Measurements from ENCODE around the gene KIAA2012.
A peak's percentile ranks its signal among the peaks of the same experiment; 100 is the strongest.

Gene KIAA2012

DNA sequence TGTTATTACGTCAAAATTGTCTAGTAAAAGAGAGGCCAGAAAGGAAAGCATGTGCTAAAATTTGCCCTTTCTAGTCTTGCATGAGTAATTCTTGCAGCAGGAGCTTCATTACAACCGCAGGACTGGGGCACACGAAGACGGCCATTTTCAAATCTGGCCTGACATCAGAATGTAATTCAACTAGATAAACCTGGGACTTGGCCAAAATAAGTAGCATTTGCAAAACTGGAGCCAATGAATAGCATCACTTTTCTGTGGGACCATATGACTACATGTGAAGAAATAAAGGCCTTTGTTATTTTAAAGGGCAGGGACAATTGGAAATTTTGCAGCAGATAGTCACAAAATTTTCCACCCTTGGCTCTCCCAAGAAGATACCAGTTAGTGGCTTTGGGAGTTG lies 42.4 kb upstream of the KIAA2012 start:
- H3K36me3 ChIP-seq (ENCODE audit: low read depth): no peaks in the 10 kb centered on the region
- H3K27ac ChIP-seq (ENCODE audit: poor library complexity, severe bottlenecking): no peak overlapping the region
- H3K27me3 ChIP-seq (ENCODE audit: insufficient read depth, poor library complexity, severe bottlenecking): peaks cover 24% of the 10 kb centered on the region
- H3K4me3 ChIP-seq (ENCODE audit: severe bottlenecking): no peak overlapping the region
- H3K9me3 ChIP-seq (ENCODE audit: severe bottlenecking): no peaks in the 10 kb centered on the region
- no peaks in the 10 kb centered on the region for H3K4me1 ChIP-seq (ENCODE audit: insufficient read depth, poor library complexity, severe bottlenecking)
- DNase-seq (ENCODE audit: low spot score) (no peak), ATAC-seq (ENCODE audit: low read depth) (no peak)
- TF ChIP-seq, protein P1, sequence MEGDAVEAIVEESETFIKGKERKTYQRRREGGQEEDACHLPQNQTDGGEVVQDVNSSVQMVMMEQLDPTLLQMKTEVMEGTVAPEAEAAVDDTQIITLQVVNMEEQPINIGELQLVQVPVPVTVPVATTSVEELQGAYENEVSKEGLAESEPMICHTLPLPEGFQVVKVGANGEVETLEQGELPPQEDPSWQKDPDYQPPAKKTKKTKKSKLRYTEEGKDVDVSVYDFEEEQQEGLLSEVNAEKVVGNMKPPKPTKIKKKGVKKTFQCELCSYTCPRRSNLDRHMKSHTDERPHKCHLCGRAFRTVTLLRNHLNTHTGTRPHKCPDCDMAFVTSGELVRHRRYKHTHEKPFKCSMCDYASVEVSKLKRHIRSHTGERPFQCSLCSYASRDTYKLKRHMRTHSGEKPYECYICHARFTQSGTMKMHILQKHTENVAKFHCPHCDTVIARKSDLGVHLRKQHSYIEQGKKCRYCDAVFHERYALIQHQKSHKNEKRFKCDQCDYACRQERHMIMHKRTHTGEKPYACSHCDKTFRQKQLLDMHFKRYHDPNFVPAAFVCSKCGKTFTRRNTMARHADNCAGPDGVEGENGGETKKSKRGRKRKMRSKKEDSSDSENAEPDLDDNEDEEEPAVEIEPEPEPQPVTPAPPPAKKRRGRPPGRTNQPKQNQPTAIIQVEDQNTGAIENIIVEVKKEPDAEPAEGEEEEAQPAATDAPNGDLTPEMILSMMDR (IDR thresholded peaks at IDR 0.05; ENCODE audit: poor library complexity, severe bottlenecking): no peak

DNA sequence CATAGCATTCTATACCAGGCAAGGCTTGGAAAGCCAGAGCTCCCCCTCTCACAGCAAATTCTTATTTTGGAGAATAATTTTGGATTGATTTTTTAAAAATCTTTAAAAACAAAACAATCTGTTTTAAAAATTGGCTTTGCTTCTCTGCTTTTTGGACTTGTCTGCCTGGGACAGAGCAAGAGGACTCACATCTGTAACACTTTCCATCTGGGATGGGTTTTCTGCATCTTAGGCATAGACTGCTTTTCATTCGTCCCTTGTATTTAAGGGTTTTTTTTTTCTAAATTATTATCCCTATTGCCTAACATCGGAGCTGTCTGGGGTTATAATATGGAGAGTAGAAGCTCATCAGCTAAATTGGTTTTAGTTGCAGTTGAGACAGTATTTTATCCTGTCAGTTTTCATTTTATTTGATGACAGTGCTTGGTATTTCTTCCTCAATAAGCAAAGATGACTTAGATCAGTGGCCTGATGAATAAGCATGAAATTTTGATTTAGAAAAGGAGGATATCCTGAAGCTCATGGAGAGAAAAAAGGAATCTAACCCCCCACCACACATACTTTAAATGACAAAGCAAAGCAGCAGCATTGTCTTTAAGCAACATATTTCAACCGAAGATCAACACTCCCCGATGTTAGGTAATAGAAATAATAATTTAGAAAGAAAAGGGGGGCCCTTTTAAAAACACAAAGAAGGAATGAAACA lies 41.7 kb upstream of the KIAA2012 start:
- Histone ChIP-seq H3K4me1 (ENCODE audit: insufficient read depth, poor library complexity, severe bottlenecking) (no peaks in the 10 kb centered on the region), H3K27ac (ENCODE audit: poor library complexity, severe bottlenecking) (no peak overlapping the region)

DNA sequence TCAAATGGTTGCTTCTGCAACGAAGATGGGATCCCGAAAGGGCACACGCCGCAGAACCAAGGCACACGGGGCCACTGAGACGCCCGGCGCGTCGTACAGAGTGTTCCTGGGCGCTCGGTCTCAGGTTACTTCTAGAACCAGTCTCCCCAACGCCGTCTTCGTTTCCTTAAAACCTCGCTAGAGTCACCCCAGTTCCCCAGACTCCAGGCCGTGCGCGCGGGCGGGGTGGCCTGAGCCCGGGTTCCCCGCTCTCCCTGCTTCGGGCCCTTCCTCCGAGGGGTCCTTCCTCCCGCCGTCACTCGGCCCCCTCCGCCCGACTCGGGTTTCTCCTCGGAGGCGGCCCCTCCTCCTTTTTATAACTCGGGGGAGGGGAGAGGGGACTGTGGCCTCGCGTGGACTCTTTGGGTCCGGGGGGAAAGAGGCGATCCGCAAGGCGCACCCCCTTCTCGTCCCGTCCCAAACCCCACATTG lies 40.2 kb upstream of the KIAA2012 start:
- TF ChIP-seq, protein P1 (IDR thresholded peaks at IDR 0.05; ENCODE audit: poor library complexity, severe bottlenecking): no peak
- H3K9me3 ChIP-seq (ENCODE audit: severe bottlenecking): no peaks in the 10 kb centered on the region
- H3K36me3 ChIP-seq (ENCODE audit: low read depth): no peaks in the 10 kb centered on the region
- H3K27me3 ChIP-seq (ENCODE audit: insufficient read depth, poor library complexity, severe bottlenecking): peaks cover 32% of the 10 kb centered on the region
- peak overlapping the region; percentile 84 for H3K4me3 ChIP-seq (ENCODE audit: severe bottlenecking)
- ATAC-seq (ENCODE audit: low read depth): peak; percentile 39
- peak overlapping the region; percentile 68 for H3K27ac ChIP-seq (ENCODE audit: poor library complexity, severe bottlenecking)
- no peak for DNase-seq (ENCODE audit: low spot score)
- no peaks in the 10 kb centered on the region for H3K4me1 ChIP-seq (ENCODE audit: insufficient read depth, poor library complexity, severe bottlenecking)

More for the DNA sequence above, 41.7 kb upstream of the KIAA2012 start:
- peaks cover 31% of the 10 kb centered on the region for H3K27me3 ChIP-seq (ENCODE audit: insufficient read depth, poor library complexity, severe bottlenecking)
- TF ChIP-seq, protein P1 (IDR thresholded peaks at IDR 0.05; ENCODE audit: poor library complexity, severe bottlenecking): no peak
- H3K9me3 ChIP-seq (ENCODE audit: severe bottlenecking): no peaks in the 10 kb centered on the region
- ATAC-seq (ENCODE audit: low read depth): no peak
- H3K36me3 ChIP-seq (ENCODE audit: low read depth): no peaks in the 10 kb centered on the region
- DNase-seq (ENCODE audit: low spot score): no peak
- H3K4me3 ChIP-seq (ENCODE audit: severe bottlenecking): no peak overlapping the region

DNA sequence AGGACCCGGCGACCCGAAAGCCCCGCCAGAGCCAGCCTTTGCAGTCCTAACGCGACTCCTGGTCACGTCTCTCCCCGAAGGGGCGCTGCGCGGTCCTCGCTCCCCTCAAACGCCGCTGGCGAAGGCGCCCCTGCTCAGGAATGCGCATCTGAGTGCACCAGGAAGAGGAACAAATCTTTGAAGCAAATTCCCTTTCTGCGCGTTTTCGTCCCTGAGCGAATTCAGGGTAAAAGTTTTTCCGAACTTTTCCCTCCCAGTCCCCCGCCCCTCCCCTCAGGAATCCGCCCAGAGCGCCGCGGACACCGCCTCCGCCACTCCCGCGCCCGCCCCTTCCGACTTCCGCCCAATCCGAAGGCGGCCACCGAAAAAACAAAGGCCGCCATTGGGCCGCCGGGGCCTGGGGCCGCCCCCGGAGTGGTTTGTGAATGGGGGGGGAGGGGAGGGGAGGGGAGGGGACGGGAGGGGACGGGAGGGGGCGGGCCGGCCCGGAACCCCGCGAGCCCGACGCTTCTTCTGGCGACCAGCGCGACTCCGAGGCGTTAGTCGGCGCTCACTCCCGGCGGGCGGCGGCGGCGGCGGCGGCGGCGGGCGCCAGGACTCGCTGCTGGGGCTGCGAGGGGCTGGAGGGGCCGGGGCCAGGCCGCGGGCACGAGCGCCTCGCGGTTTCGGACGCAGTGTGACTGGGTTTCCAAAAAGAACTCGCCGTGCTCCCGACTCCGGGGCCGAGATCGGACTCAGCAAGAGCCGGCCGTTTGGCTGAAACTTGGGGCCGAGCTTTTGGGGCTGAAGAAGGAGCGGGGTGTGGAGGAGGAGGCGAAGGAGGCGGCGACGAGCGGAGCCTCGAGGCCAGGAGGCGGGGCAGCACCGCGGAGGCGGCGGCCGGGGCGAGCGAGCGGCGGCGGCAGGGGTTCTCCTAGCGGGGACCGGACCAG lies 39.5 kb upstream of the KIAA2012 start, which contains the start of gene FZD7:
TSS of gene FZD7 (plus strand) at position 539 of the 932 bp plus-strand sequence. CDS start 793 bp downstream, outside the sequence.
- peak; percentile 78 for ATAC-seq (ENCODE audit: low read depth)
- TF ChIP-seq, protein P1 (IDR thresholded peaks at IDR 0.05; ENCODE audit: poor library complexity, severe bottlenecking): peak; percentile 17
- Histone ChIP-seq H3K4me1 (ENCODE audit: insufficient read depth, poor library complexity, severe bottlenecking) (no peaks in the 10 kb centered on the region), H3K27me3 (ENCODE audit: insufficient read depth, poor library complexity, severe bottlenecking) (peaks cover 32% of the 10 kb centered on the region), H3K36me3 (ENCODE audit: low read depth) (no peaks in the 10 kb centered on the region), H3K9me3 (ENCODE audit: severe bottlenecking) (no peaks in the 10 kb centered on the region), H3K4me3 (ENCODE audit: severe bottlenecking) (peak within 1 kb of the TSS; percentile 84), H3K27ac (ENCODE audit: poor library complexity, severe bottlenecking) (peak within 1 kb of the TSS; percentile 68)
- DNase-seq (ENCODE audit: low spot score): peak; percentile 90

All from RWPE2 (cell line).